PFSK-1 (cell line): Measurements from ENCODE around the gene MUL1.

ENCODE experiments used
- FOXP2 ChIP-seq: optimal IDR thresholded peaks from 2 replicates; pipeline ENCODE3; 2011; ENCODE audit warnings: borderline replicate concordance, control low read depth, inconsistent platforms; ENCODE audit not compliant: insufficient read depth; ENCODE audit errors: extremely low read length, extremely low read depth
- POLR2AphosphoS5 ChIP-seq: IDR thresholded peaks from 2 replicates; pipeline ENCODE4 v1.6.1; 2012; ENCODE audit warnings: low read depth, mild to moderate bottlenecking, control low read depth, low read length, moderate library complexity
- SIN3A ChIP-seq: IDR thresholded peaks from 2 replicates; pipeline ENCODE4 v1.6.1; 2012; ENCODE audit warnings: mild to moderate bottlenecking, low read length, moderate library complexity, borderline replicate concordance; ENCODE audit not compliant: insufficient read depth
- TAF1 ChIP-seq: IDR thresholded peaks from 2 replicates; pipeline ENCODE4 v1.6.1; 2012; ENCODE audit warnings: low read length, control low read depth, borderline replicate concordance; ENCODE audit not compliant: insufficient read depth
- TF ChIP-seq, protein P1 (sequence below), 2 experiments: IDR thresholded peaks; 2 replicates each; pipeline versions ENCODE4 v1.6.1 to v1.8.0; 2011 to 2012; ENCODE audit warnings: low read depth in 2 of 2, low read length in 2 of 2, control low read depth in 1 of 2, inconsistent platforms in 1 of 2, mild to moderate bottlenecking in 1 of 2, moderate library complexity in 1 of 2; ENCODE audit not compliant: insufficient read depth in 1 of 2

Gene MUL1

DNA sequence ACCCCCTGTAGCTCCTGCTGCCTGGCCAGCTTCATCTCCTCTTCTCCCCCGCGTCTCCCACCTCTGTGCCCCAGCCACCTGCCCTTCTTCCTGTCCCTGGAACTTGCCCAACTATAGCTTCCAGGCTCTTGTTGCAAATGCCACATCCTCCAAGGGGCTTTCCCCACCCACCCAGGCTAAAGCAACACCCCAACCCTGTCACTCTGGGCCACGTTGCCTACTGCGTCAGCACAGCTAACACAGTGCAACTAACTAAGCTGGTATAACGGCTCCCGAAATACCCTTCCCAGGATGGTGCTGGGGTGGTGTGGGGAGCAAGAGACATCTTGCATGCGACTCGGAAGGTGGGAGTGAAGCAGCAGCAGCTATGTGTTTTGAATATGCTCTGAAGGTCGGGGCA lies 41.7 kb downstream of the MUL1 start:
- no peak for TF ChIP-seq FOXP2
- TF ChIP-seq TAF1, result no peak
- TF ChIP-seq SIN3A, result no peak
- TF ChIP-seq POLR2AphosphoS5, result no peak
- TF ChIP-seq, protein P1, sequence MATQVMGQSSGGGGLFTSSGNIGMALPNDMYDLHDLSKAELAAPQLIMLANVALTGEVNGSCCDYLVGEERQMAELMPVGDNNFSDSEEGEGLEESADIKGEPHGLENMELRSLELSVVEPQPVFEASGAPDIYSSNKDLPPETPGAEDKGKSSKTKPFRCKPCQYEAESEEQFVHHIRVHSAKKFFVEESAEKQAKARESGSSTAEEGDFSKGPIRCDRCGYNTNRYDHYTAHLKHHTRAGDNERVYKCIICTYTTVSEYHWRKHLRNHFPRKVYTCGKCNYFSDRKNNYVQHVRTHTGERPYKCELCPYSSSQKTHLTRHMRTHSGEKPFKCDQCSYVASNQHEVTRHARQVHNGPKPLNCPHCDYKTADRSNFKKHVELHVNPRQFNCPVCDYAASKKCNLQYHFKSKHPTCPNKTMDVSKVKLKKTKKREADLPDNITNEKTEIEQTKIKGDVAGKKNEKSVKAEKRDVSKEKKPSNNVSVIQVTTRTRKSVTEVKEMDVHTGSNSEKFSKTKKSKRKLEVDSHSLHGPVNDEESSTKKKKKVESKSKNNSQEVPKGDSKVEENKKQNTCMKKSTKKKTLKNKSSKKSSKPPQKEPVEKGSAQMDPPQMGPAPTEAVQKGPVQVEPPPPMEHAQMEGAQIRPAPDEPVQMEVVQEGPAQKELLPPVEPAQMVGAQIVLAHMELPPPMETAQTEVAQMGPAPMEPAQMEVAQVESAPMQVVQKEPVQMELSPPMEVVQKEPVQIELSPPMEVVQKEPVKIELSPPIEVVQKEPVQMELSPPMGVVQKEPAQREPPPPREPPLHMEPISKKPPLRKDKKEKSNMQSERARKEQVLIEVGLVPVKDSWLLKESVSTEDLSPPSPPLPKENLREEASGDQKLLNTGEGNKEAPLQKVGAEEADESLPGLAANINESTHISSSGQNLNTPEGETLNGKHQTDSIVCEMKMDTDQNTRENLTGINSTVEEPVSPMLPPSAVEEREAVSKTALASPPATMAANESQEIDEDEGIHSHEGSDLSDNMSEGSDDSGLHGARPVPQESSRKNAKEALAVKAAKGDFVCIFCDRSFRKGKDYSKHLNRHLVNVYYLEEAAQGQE (IDR thresholded peaks at IDR 0.05; ENCODE audit: insufficient read depth in 1 of 2, low read depth in 2 of 2, low read length in 2 of 2), result no peak

DNA sequence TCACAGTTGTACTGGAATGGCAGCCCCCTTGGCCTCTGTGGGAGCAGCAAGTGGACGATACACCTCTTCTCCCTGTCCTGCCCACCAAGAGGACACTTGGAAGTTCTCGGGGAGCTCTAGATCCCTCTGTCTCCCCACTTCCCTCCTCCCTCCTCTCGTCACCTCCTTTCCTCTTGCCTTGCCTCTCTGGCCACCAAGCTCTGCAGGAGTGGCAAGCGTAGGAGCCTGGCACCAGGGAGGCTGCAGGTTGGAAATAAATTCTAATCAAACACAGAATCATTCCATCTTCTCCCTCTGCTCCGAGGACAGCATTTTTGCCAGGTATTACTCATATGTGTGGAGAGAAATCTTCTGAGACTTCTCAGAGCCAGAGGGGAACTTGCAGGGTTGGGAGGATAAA lies 42.8 kb downstream of the MUL1 start:
- TF ChIP-seq FOXP2 (no peak), TAF1 (no peak), POLR2AphosphoS5 (no peak), SIN3A (no peak)
- TF ChIP-seq, protein P1 (IDR thresholded peaks at IDR 0.05; ENCODE audit: insufficient read depth in 1 of 2, low read depth in 2 of 2, low read length in 2 of 2), result no peak

DNA sequence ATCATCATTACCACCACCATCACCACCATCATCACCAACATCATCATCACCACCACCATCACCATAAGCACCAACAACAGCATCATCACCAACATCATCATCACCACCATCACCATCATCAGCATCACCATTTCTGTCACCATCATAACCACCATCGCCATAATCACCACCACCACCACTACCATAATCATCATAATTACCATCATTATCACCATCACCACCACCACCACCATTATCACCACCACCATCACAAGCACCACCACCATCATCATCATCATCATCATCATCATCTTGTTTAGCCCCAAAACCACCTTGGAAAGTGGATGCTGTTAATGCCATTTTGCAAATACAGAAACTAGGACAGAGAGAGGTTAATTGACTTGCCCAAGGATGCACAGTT lies 44.4 kb downstream of the MUL1 start:
- TF ChIP-seq TAF1 (no peak), FOXP2 (no peak), SIN3A (no peak), POLR2AphosphoS5 (no peak)
- TF ChIP-seq, protein P1 (IDR thresholded peaks at IDR 0.05; ENCODE audit: insufficient read depth in 1 of 2, low read depth in 2 of 2, low read length in 2 of 2), result no peak

DNA sequence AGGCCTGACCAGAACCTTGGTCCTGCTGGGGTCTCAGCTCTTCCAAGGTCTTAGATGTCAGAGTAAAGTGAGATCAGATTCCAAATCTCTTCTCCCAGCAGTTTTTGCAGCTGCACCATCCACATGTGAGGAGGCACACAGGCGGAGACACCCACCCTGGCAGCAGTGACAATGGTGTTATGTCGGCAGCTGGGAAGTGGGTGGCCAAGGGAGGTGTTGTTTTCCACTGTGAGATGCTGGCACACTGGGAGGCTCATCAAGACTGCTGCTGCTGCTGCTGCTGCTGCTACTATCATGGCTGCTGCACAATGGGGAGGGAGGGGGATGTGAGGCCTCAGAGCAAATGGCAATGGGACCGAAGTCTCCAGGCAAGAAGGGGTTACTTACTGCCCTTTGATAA lies 45.6 kb downstream of the MUL1 start:
- TF ChIP-seq POLR2AphosphoS5 (no peak), SIN3A (no peak), FOXP2 (no peak), TAF1 (no peak)
- TF ChIP-seq, protein P1 (IDR thresholded peaks at IDR 0.05; ENCODE audit: insufficient read depth in 1 of 2, low read depth in 2 of 2, low read length in 2 of 2), result no peak

DNA sequence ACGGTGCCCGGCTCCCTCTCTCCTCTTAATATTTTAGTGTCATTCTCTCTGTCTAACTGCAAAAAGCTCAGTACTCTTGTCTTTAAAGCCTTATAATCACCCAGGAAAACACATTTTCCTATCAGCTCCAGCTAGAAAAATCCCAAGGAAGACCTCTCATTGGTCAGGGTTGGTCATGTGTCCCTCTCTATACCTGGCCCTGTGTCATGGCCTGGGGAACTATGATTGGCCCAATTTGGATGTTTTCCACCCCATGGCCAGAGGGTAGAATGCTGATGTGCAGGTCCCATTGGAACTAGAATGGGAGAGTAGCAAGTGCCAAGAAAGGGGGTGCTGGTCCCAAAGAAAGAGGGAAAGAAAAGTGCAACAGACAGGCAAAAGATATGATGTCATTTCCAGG lies 49.2 kb downstream of the MUL1 start:
- TF ChIP-seq, protein P1 (IDR thresholded peaks at IDR 0.05; ENCODE audit: insufficient read depth in 1 of 2, low read depth in 2 of 2, low read length in 2 of 2), result no peak
- TF ChIP-seq FOXP2, result no peak
- TF ChIP-seq POLR2AphosphoS5, result no peak
